ENCODE measurements around the gene FREM3.

DNA sequence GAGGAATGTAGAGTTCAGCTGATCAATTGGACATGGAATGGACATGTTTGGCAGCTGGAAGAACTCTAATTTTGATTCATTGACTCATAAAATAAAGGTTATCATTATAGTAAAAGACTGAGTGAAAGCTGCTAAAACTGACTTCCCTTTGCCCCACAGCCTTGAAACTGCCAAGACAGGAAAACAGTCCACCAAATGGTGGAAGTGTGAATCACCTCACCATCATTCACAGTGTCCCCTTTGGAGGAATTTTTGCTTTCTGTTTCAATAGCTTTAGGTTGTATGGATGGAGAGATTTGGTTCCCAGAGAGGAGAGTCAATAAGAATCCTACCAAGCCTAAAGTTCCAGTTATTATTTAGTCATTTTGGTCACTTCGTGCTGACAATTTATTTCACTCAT is 20.8 kb upstream of the FREM3 start:
- TF ChIP-seq, protein P1, sequence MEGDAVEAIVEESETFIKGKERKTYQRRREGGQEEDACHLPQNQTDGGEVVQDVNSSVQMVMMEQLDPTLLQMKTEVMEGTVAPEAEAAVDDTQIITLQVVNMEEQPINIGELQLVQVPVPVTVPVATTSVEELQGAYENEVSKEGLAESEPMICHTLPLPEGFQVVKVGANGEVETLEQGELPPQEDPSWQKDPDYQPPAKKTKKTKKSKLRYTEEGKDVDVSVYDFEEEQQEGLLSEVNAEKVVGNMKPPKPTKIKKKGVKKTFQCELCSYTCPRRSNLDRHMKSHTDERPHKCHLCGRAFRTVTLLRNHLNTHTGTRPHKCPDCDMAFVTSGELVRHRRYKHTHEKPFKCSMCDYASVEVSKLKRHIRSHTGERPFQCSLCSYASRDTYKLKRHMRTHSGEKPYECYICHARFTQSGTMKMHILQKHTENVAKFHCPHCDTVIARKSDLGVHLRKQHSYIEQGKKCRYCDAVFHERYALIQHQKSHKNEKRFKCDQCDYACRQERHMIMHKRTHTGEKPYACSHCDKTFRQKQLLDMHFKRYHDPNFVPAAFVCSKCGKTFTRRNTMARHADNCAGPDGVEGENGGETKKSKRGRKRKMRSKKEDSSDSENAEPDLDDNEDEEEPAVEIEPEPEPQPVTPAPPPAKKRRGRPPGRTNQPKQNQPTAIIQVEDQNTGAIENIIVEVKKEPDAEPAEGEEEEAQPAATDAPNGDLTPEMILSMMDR (conservative IDR thresholded peaks at IDR 0.05; ENCODE audit: low read depth, low read length), result no peak
- no peak for TF ChIP-seq EZH2 (IDR thresholded peaks at IDR 0.05; ENCODE audit: low read length, unreplicated experiment)
- TF ChIP-seq EZH2phosphoT487 (IDR thresholded peaks at IDR 0.05; ENCODE audit: borderline replicate concordance, low read length), result no peak
